Transverse colon (tissue), 4 donors: ENCODE data around the gene CFAP65. TPM values are rescaled to one million over a fixed set of nuclear protein-coding genes. Genes with fewer than 3 reads are reported as not detected.

ENCODE experiments used
- DNase-seq: peaks from one replicate; pipeline ENCODE4 v3.0.0-alpha.2; 2019
- H3K27ac ChIP-seq, 4 donors: fragments of 200-600 bp; sonication (generic); 2 replicates each; pipeline ENCODE4 v1.5.1; 2016 to 2018; ENCODE audit warnings: inconsistent platforms in 4 of 4
- H3K27me3 ChIP-seq: fragments of 200-600 bp; sonication (generic); 2 replicates; pipeline ENCODE4 v1.5.1; 2017; ENCODE audit warnings: inconsistent platforms
- H3K36me3 ChIP-seq, 4 donors: fragments of 200-600 bp; sonication (generic); 2 replicates each; pipeline ENCODE4 v1.5.1; 2017 to 2019; ENCODE audit warnings: inconsistent platforms in 4 of 4
- H3K4me1 ChIP-seq, 4 donors: fragments of 200-600 bp; sonication (generic); 2 replicates each; pipeline ENCODE4 v1.5.1; 2017 to 2020; ENCODE audit warnings: inconsistent platforms in 4 of 4
- H3K4me3 ChIP-seq, 4 donors: fragments of 200-600 bp; sonication (generic); 1 replicate in 1 of 4; 2 replicates in 3 of 4; pipeline versions ENCODE4 v1.5.1 to v1.6.1; 2017 to 2019; ENCODE audit warnings: inconsistent platforms in 4 of 4
- H3K9me3 ChIP-seq, 2 donors: fragments of 200-600 bp; sonication (generic); 2 replicates each; pipeline ENCODE4 v1.5.1; 2017 to 2019; ENCODE audit warnings: inconsistent platforms in 2 of 2
- CTCF ChIP-seq, 5 experiments: fragments of 200-600 bp in 3 of 5; fragments of 450-650 bp in 2 of 5; sonication (generic) in 3 of 5; IDR thresholded peaks; 1 replicate in 2 of 5; 2 replicates in 3 of 5; pipeline ENCODE4 v1.5.1; 2016 to 2017; ENCODE audit warnings: antibody characterized with exemption in 5 of 5, inconsistent platforms in 3 of 5, mild to moderate bottlenecking in 2 of 5, moderate library complexity in 1 of 5
- EP300 ChIP-seq: sonication (generic); formaldehyde crosslinking; IDR thresholded peaks from one replicate; pipeline ENCODE4 v1.6.1; 2017; ENCODE audit warnings: antibody characterized with exemption, low read depth
- POLR2A ChIP-seq: fragments of 450-650 bp; IDR thresholded peaks from one replicate; pipeline ENCODE4 v1.6.1; 2016; ENCODE audit warnings: antibody characterized with exemption, mild to moderate bottlenecking, moderate library complexity
- POLR2AphosphoS5 ChIP-seq, 3 donors: sonication (generic); formaldehyde crosslinking; IDR thresholded peaks; one replicate each; pipeline ENCODE4 v1.6.1; 2016; ENCODE audit warnings: antibody characterized with exemption in 3 of 3
- WGBS, 2 donors: methylation state at CpG; one replicate each; pipeline ENCODE4 v1.1.5; 2018; ENCODE audit warnings: low coverage in 1 of 2; 5-methylcytosine and 5-hydroxymethylcytosine counted together
- in situ Hi-C, 4 donors: fragments of 200-750 bp; cut with MboI; loops; one replicate each; pipeline versions ENCODE4 v1.15.0 to v1.15.1; 2017; ENCODE audit warnings: low sequenced_read_pairs in 3 of 4, low pct_ligation_motif_present in 1 of 4, low pct_unique_long_range_greater_than_20kb in 1 of 4
- intact Hi-C: fragments of 100-400 bp; cut with DNase I; formaldehyde crosslinking; loops from one replicate; pipeline ENCODE4 v1.15.1; 2023; ENCODE audit warnings: low total_unique reads
- total RNA-seq, 4 donors: library from RNA; depleted of rRNA; stranded (reverse); fragments of >200 nt; gene quantifications; one replicate each; pipeline ENCODE4 v1.1.0, GENCODE V29; 2016

CFAP65 gene
- total RNA-seq, 4 donors from 2014 or later, result 0.64 to 3.0 (median 1.5) TPM; not detected in 1

- Histone ChIP-seq H3K27me3 (no peaks in the 10 kb centered on the region), H3K4me3 (no peak overlapping the region), H3K36me3 (no peaks in the 10 kb centered on the region), H3K9me3 (no peaks in the 10 kb centered on the region), H3K27ac (no peak overlapping the region), H3K4me1 (no peaks in the 10 kb centered on the region)
- in situ Hi-C loops (loop anchor here in 1 of 4 donors (10.0 kb wide), 1 partner anchor 132 kb away; no protein-coding TSS in a partner anchor), intact Hi-C loops (no loop called here)
- TF ChIP-seq EP300, result no peak
- no peak for TF ChIP-seq POLR2AphosphoS5 (IDR thresholded peaks at IDR 0.05)
- TF ChIP-seq POLR2A, result no peak
- 84 to 100% methylated on average over 2 to 12 of the region's 12 CpGs for WGBS, 2 donors
- no peak for DNase-seq
Observed at GRCh38 chr2:219023045-219023605, 18.2 kb downstream of the CFAP65 start.

- no peaks in the 10 kb centered on the region for H3K27me3 ChIP-seq
- H3K4me3 ChIP-seq, result no peak overlapping the region
- intact Hi-C loops, result no loop called here
- in situ Hi-C loops, result loop anchor here in 1 of 4 donors (10.0 kb wide), 1 partner anchor 132 kb away; no protein-coding TSS in a partner anchor
- no peak for DNase-seq
- TF ChIP-seq EP300, result no peak
- TF ChIP-seq POLR2AphosphoS5 (IDR thresholded peaks at IDR 0.05), result no peak
- no peak for TF ChIP-seq CTCF (IDR thresholded peaks at IDR 0.05)
- no peak for TF ChIP-seq POLR2A
- WGBS, 2 donors, result 84 to 90% methylated on average over 2 to 5 of the region's 5 CpGs
- no peaks in the 10 kb centered on the region for H3K9me3 ChIP-seq
- H3K4me1 ChIP-seq, result no peaks in the 10 kb centered on the region
- no peak overlapping the region for H3K27ac ChIP-seq
- H3K36me3 ChIP-seq, result no peaks in the 10 kb centered on the region
Observed at GRCh38 chr2:219022616-219023015, 18.7 kb downstream of the CFAP65 start.

- Histone ChIP-seq H3K4me3 (no peak overlapping the region), H3K9me3 (no peaks in the 10 kb centered on the region), H3K27me3 (no peaks in the 10 kb centered on the region), H3K36me3 (no peaks in the 10 kb centered on the region), H3K4me1 (no peaks in the 10 kb centered on the region), H3K27ac (no peak overlapping the region)
- intact Hi-C loops (no loop called here), in situ Hi-C loops (loop anchor here in 1 of 4 donors (10.0 kb wide), 1 partner anchor 133 kb away; no protein-coding TSS in a partner anchor)
- no peak for TF ChIP-seq POLR2A
- no peak for TF ChIP-seq CTCF (IDR thresholded peaks at IDR 0.05)
- TF ChIP-seq POLR2AphosphoS5 (IDR thresholded peaks at IDR 0.05), result no peak
- TF ChIP-seq EP300, result no peak
- no peak for DNase-seq
- 88% methylated on average over 12 of the region's 12 CpGs; no CpG with 5 or more reads in 1 of the 2 donors for WGBS, 2 donors
Observed at GRCh38 chr2:219022041-219022440, 19.3 kb downstream of the CFAP65 start.

GRCh38 chr2:219021591-219021990 is 19.7 kb downstream of the CFAP65 start:
- H3K4me3 ChIP-seq, result no peak overlapping the region
- H3K27me3 ChIP-seq, result no peaks in the 10 kb centered on the region
- H3K4me1 ChIP-seq, result no peaks in the 10 kb centered on the region
- no peak for DNase-seq
- H3K9me3 ChIP-seq, result no peaks in the 10 kb centered on the region
- 68 to 100% methylated on average over 2 to 9 of the region's 9 CpGs for WGBS, 2 donors
- H3K36me3 ChIP-seq, result no peaks in the 10 kb centered on the region
- TF ChIP-seq POLR2A, result no peak
- TF ChIP-seq POLR2AphosphoS5 (IDR thresholded peaks at IDR 0.05), result no peak
- TF ChIP-seq EP300, result no peak
- TF ChIP-seq CTCF (IDR thresholded peaks at IDR 0.05), result no peak
- no peak overlapping the region for H3K27ac ChIP-seq
- intact Hi-C loops, result no loop called here
- in situ Hi-C loops, result loop anchor here in 1 of 4 donors (10.0 kb wide), 1 partner anchor 133 kb away; no protein-coding TSS in a partner anchor
